Smooth muscle cell (in vitro differentiated cells): ENCODE measurements around the gene JSRP1. TPM values are rescaled to one million over a fixed set of nuclear protein-coding genes. Genes with fewer than 3 reads are reported as not detected.

ENCODE experiments used
- DNase-seq: peaks from one replicate; lab custom pipeline; 2025; ENCODE audit not compliant: unreplicated experiment; lab: John Stamatoyannopoulos, UW
- H2AFZ ChIP-seq: fragments of 200-600 bp; sonication (generic); 2 replicates; pipeline ENCODE4 v1.6.0; 2016; ENCODE audit warnings: antibody characterized with exemption, low read depth, mild to moderate bottlenecking
- H3F3A ChIP-seq: fragments of 200-600 bp; sonication (generic); 2 replicates; pipeline ENCODE4 v1.6.0; 2017; ENCODE audit warnings: antibody characterized with exemption, low read depth
- H3K27ac ChIP-seq: fragments of 200-600 bp; sonication (generic); 2 replicates; pipeline ENCODE4 v1.5.1; 2016; ENCODE audit warnings: low read depth, mild to moderate bottlenecking
- H3K27me3 ChIP-seq: fragments of 200-600 bp; sonication (generic); 2 replicates; pipeline ENCODE4 v1.6.1; 2016; ENCODE audit warnings: low read depth, mild to moderate bottlenecking
- H3K36me3 ChIP-seq: fragments of 200-600 bp; sonication (generic); 2 replicates; pipeline ENCODE4 v1.5.1; 2016; ENCODE audit warnings: low read depth
- H3K4me1 ChIP-seq: fragments of 200-600 bp; sonication (generic); 2 replicates; pipeline ENCODE4 v1.5.1; 2016; ENCODE audit warnings: low read depth
- H3K4me2 ChIP-seq: fragments of 200-600 bp; sonication (generic); 2 replicates; pipeline ENCODE4 v1.6.0; 2016; ENCODE audit warnings: mild to moderate bottlenecking
- H3K4me3 ChIP-seq: fragments of 200-600 bp; sonication (generic); 2 replicates; pipeline ENCODE4 v1.5.1; 2016; ENCODE audit warnings: mild to moderate bottlenecking
- H3K79me2 ChIP-seq: fragments of 200-600 bp; sonication (generic); 2 replicates; pipeline ENCODE4 v1.6.0; 2016; ENCODE audit warnings: low read depth, mild to moderate bottlenecking
- H3K9ac ChIP-seq: fragments of 200-600 bp; sonication (generic); 2 replicates; pipeline ENCODE4 v1.6.0; 2016; ENCODE audit warnings: low read depth
- H3K9me3 ChIP-seq: fragments of 200-600 bp; sonication (generic); replicated peaks from 2 replicates; pipeline ENCODE4 v1.5.1; 2016; ENCODE audit warnings: low read depth
- H4K20me1 ChIP-seq: fragments of 200-600 bp; sonication (generic); 2 replicates; pipeline ENCODE4 v1.6.0; 2016; ENCODE audit warnings: low read depth
- CTCF ChIP-seq: fragments of 200-600 bp; sonication (generic); IDR thresholded peaks from 2 replicates; pipeline ENCODE4 v1.5.1; 2017; ENCODE audit warnings: borderline replicate concordance, mild to moderate bottlenecking, antibody characterized with exemption; ENCODE audit not compliant: insufficient read depth, poor library complexity, severe bottlenecking
- WGBS: methylation state at CpG from one replicate; pipeline ENCODE4 v1.1.7; 2016; ENCODE audit warnings: low lambda C conversion rate; 5-methylcytosine and 5-hydroxymethylcytosine counted together
- polyA plus RNA-seq: library from polyadenylated mRNA; unstranded; fragments of >200 nt; fragmentation: Nextera tagmentation; extraction: Ambion mirVana; gene quantifications from 2 replicates; pipeline ENCODE4 v1.2.1, GENCODE V29; 2016
- total RNA-seq: library from RNA; depleted of rRNA; stranded (reverse); fragments of >200 nt; gene quantifications from 2 replicates; pipeline ENCODE4 v1.2.3, GENCODE V29; 2014

Gene JSRP1
- total and polyA plus RNA-seq, 2 experiments from 2014 or later = not detected

- Histone ChIP-seq H3K27me3 (no peaks in the 10 kb centered on the region), H3K27ac (no peak overlapping the region), H3K4me2 (no peak overlapping the region), H3K9me3 (no peaks in the 10 kb centered on the region), H3K36me3 (no peaks in the 10 kb centered on the region), H4K20me1 (peaks cover 97% of the 10 kb centered on the region), H3K79me2 (peaks cover 46% of the 10 kb centered on the region), H3K4me3 (no peak overlapping the region), H2AFZ (no peak overlapping the region), H3K4me1 (peaks cover 13% of the 10 kb centered on the region), H3K9ac (no peak overlapping the region), H3F3A (no peaks in the 10 kb centered on the region)
- DNase-seq = no peak
- no peak for TF ChIP-seq CTCF
- 100% methylated on average over 9 of the region's 12 CpGs for WGBS
Measured at GRCh38 chr19:2244125-2244411, 12.1 kb downstream of the JSRP1 start.

GRCh38 chr19:2243274-2244124 is 12.7 kb downstream of the JSRP1 start:
- Histone ChIP-seq H3K79me2 (peaks cover 51% of the 10 kb centered on the region), H3K27ac (no peak overlapping the region), H3K4me1 (peaks cover 19% of the 10 kb centered on the region), H3K27me3 (no peaks in the 10 kb centered on the region), H3K9ac (no peak overlapping the region), H3K9me3 (no peaks in the 10 kb centered on the region), H4K20me1 (peaks cover 97% of the 10 kb centered on the region), H3K4me3 (no peak overlapping the region), H3F3A (no peaks in the 10 kb centered on the region), H3K4me2 (no peak overlapping the region), H2AFZ (no peak overlapping the region), H3K36me3 (no peaks in the 10 kb centered on the region)
- DNase-seq = no peak
- WGBS = 91% methylated on average over 32 of the region's 32 CpGs
- TF ChIP-seq CTCF = no peak

GRCh38 chr19:2242816-2243215 is 13.4 kb downstream of the JSRP1 start:
- Histone ChIP-seq H3K27ac (no peak overlapping the region), H3K4me3 (no peak overlapping the region), H3K36me3 (no peaks in the 10 kb centered on the region), H3K27me3 (no peaks in the 10 kb centered on the region), H3K9me3 (no peaks in the 10 kb centered on the region), H3F3A (no peaks in the 10 kb centered on the region), H4K20me1 (peaks cover 100% of the 10 kb centered on the region), H2AFZ (no peak overlapping the region), H3K9ac (no peak overlapping the region), H3K79me2 (peaks cover 58% of the 10 kb centered on the region), H3K4me2 (no peak overlapping the region), H3K4me1 (peaks cover 26% of the 10 kb centered on the region)
- DNase-seq = no peak
- 96% methylated on average over 8 of the region's 8 CpGs for WGBS
- TF ChIP-seq CTCF = no peak

DNA sequence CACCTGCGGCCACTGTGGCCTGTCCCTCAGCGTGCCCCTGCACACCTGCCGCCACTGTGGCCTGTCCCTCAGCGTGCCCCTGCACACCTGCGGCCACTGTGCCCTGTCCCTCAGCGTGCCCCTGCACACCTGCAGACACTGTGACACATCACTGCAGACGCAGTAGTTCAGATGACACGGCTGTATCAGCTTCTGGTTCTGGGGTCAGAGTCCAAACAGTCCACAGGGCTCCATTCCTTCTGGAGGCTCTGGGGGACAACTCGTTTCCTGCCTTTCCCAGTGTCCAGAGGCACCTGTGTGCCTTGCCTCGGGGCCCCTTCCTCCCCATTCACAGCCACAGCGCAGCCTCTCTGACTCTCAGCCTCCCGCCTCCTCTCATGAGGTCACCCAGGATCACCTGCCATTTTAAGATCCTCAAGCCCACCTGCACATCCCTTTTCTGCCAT is 14.1 kb downstream of the JSRP1 start:
- peaks cover 29% of the 10 kb centered on the region for H3K4me1 ChIP-seq
- no peak overlapping the region for H3K4me2 ChIP-seq
- H3K36me3 ChIP-seq = no peaks in the 10 kb centered on the region
- no peak for TF ChIP-seq CTCF
- no peaks in the 10 kb centered on the region for H3K9me3 ChIP-seq
- H3K79me2 ChIP-seq = peaks cover 65% of the 10 kb centered on the region
- H3K27ac ChIP-seq = no peak overlapping the region
- no peaks in the 10 kb centered on the region for H3K27me3 ChIP-seq
- H3F3A ChIP-seq = peaks cover 2% of the 10 kb centered on the region
- no peak for DNase-seq
- H3K9ac ChIP-seq = no peak overlapping the region
- H2AFZ ChIP-seq = no peak overlapping the region
- no peak overlapping the region for H3K4me3 ChIP-seq
- peaks cover 97% of the 10 kb centered on the region for H4K20me1 ChIP-seq
- WGBS = 97% methylated on average over 12 of the region's 12 CpGs
